B cell (primary cell): Measurements from ENCODE around the gene SLC35B2. TPM values are rescaled to one million over a fixed set of nuclear protein-coding genes. Genes with fewer than 3 reads are reported as not detected.

Experiments
- ATAC-seq: fragments of 200-7000 bp; cut with Tn5 transposase; one replicate; pipeline ENCODE4 v1.10.0; 2021; ENCODE audit warnings: low read depth, mild to moderate bottlenecking, moderate number of reproducible peaks, moderate library complexity
- CTCF ChIA-PET: fragments of 350-600 bp; sonication (Branson Sonifier 250); formaldehyde crosslinking; loops from one replicate; lab custom pipeline; 2021; ENCODE audit warnings: antibody characterized with exemption, inconsistent platforms; lab: Charles Lee
- POLR2A ChIA-PET: fragments of 350-600 bp; sonication (Branson Sonifier 250); formaldehyde crosslinking; loops from one replicate; lab custom pipeline; 2021; ENCODE audit warnings: antibody characterized with exemption; lab: Charles Lee
- DNase-seq: peaks from one replicate; pipeline ENCODE4 v3.0.0; 2013
- H2AFZ ChIP-seq: 2 replicates; pipeline ENCODE4 v1.6.1; 2012; ENCODE audit warnings: mild to moderate bottlenecking, low read depth, low read length; ENCODE audit not compliant: insufficient read depth, poor library complexity, severe bottlenecking
- H3K27ac ChIP-seq, 2 donors: 1 replicate in 1 of 2; 2 replicates in 1 of 2; pipeline ENCODE4 v1.5.1; 2012 to 2013; ENCODE audit warnings: low read length in 2 of 2, mild to moderate bottlenecking in 2 of 2, moderate library complexity in 1 of 2
- H3K27me3 ChIP-seq, 4 experiments: fragments of 200-600 bp in 1 of 4; sonication (generic) in 1 of 4; replicated peaks in 1 of 4; 1 replicate in 2 of 4; 2 replicates in 2 of 4; pipeline versions ENCODE4 v1.6.1 to v1.7.0; 2013 to 2016; ENCODE audit warnings: low read length in 3 of 4, mild to moderate bottlenecking in 2 of 4, mixed read lengths in 1 of 4, moderate library complexity in 1 of 4; ENCODE audit not compliant: insufficient read depth in 4 of 4, control insufficient read depth in 3 of 4; ENCODE audit errors: control extremely low read depth in 1 of 4
- H3K36me3 ChIP-seq, 2 experiments: replicated peaks in 1 of 2; 1 replicate in 1 of 2; 2 replicates in 1 of 2; pipeline versions ENCODE4 v1.6.1 to v1.7.1; 2013; ENCODE audit warnings: low read length in 1 of 2; ENCODE audit not compliant: insufficient read depth in 2 of 2, control insufficient read depth in 1 of 2; ENCODE audit errors: control extremely low read depth in 1 of 2, extremely low read depth in 1 of 2
- H3K4me1 ChIP-seq, 2 donors: fragments of 200-600 bp in 1 of 2; sonication (generic) in 1 of 2; 1 replicate in 1 of 2; 2 replicates in 1 of 2; pipeline versions ENCODE4 v1.5.1 to v1.6.1; 2013 to 2017; ENCODE audit warnings: low read length in 2 of 2; ENCODE audit not compliant: control insufficient read depth in 2 of 2, insufficient read depth in 2 of 2
- H3K4me2 ChIP-seq: replicated peaks from 2 replicates; pipeline ENCODE3; 2012; ENCODE audit warnings: mild to moderate bottlenecking, low read depth, low read length; ENCODE audit not compliant: poor library complexity, severe bottlenecking
- H3K4me3 ChIP-seq, 5 experiments: fragments of 200-600 bp in 1 of 5; sonication (generic) in 1 of 5; 1 replicate in 3 of 5; 2 replicates in 2 of 5; pipeline versions ENCODE4 v1.5.1 to v1.7.0; 2011 to 2016; ENCODE audit warnings: low read length in 4 of 5, mild to moderate bottlenecking in 4 of 5, low read depth in 2 of 5, control low read depth in 1 of 5, moderate library complexity in 1 of 5; ENCODE audit not compliant: insufficient read depth in 1 of 5; ENCODE audit errors: control extremely low read depth in 1 of 5, extremely low read depth in 1 of 5
- H3K79me2 ChIP-seq: fragments of 200-600 bp; sonication (generic); one replicate; pipeline ENCODE4 v1.6.0; 2016; ENCODE audit warnings: low read length; ENCODE audit not compliant: control insufficient read depth, insufficient read depth
- H3K9ac ChIP-seq: fragments of 200-600 bp; sonication (generic); 2 replicates; pipeline ENCODE4 v1.6.1; 2017; ENCODE audit warnings: mild to moderate bottlenecking, low read length, moderate library complexity
- H3K9me3 ChIP-seq, 3 donors: one replicate each; pipeline versions ENCODE4 v1.6.1 to v1.7.1; 2013; ENCODE audit warnings: low read length in 2 of 3; ENCODE audit not compliant: control insufficient read depth in 2 of 3, insufficient read depth in 1 of 3; ENCODE audit errors: control extremely low read depth in 1 of 3
- H4K20me1 ChIP-seq: 2 replicates; pipeline ENCODE4 v1.6.0; 2012; ENCODE audit warnings: mild to moderate bottlenecking, low read length; ENCODE audit not compliant: insufficient read depth, control insufficient read depth, poor library complexity, severe bottlenecking
- H3K27ac Mint-ChIP-seq: one replicate; pipeline ENCODE4 v1.8.0; 2021; ENCODE audit warnings: mixed read lengths
- H3K27me3 Mint-ChIP-seq: one replicate; pipeline ENCODE4 v1.8.0; 2021; ENCODE audit warnings: mixed read lengths
- H3K4me1 Mint-ChIP-seq: one replicate; pipeline ENCODE4 v1.8.0; 2021; ENCODE audit warnings: mixed read lengths
- H3K4me3 Mint-ChIP-seq: one replicate; pipeline ENCODE4 v1.8.0; 2021; ENCODE audit warnings: mixed read lengths
- H3K9me3 Mint-ChIP-seq: one replicate; pipeline ENCODE4 v1.8.0; 2022; ENCODE audit warnings: mixed read lengths; ENCODE audit not compliant: insufficient read depth
- CTCF ChIP-seq: fragments of 200-600 bp; IDR thresholded peaks from one replicate; pipeline ENCODE4 v1.8.0; 2022; ENCODE audit warnings: antibody characterized with exemption, mild to moderate bottlenecking
- EZH2 ChIP-seq: IDR thresholded peaks from 2 replicates; pipeline ENCODE4 v1.6.1; 2012; ENCODE audit warnings: borderline replicate concordance, low read depth, mild to moderate bottlenecking, moderate library complexity, low read length; ENCODE audit not compliant: insufficient read depth, poor library complexity, severe bottlenecking
- WGBS: methylation state at CpG from one replicate; pipeline ENCODE4 v1.1.5; 2013; ENCODE audit warnings: missing lambda C conversion rate; ENCODE audit not compliant: insufficient coverage; 5-methylcytosine and 5-hydroxymethylcytosine counted together
- intact Hi-C: fragments of 100-400 bp; cut with micrococcal nuclease; formaldehyde crosslinking; loops from one replicate; pipeline ENCODE4 v1.10.0; 2022
- polyA plus RNA-seq: library from polyadenylated mRNA; depleted of rRNA; stranded (reverse); fragments of >200 nt; gene quantifications from 2 replicates; pipeline ENCODE4 v1.2.3, GENCODE V29; 2012
- total RNA-seq, 2 donors: library from RNA; stranded (reverse); fragments of 120-200 nt in 1 of 2; gene quantifications; 1 replicate in 1 of 2; 2 replicates in 1 of 2; pipeline versions ENCODE4 v1.2.3 to v1.2.4, GENCODE V29; 2013 to 2022

The SLC35B2 gene
- total and polyA plus RNA-seq, 2 donors (not counting 1 experiment from before 2014, with no cell fraction given) = 30.0 to 35.2 TPM

DNA sequence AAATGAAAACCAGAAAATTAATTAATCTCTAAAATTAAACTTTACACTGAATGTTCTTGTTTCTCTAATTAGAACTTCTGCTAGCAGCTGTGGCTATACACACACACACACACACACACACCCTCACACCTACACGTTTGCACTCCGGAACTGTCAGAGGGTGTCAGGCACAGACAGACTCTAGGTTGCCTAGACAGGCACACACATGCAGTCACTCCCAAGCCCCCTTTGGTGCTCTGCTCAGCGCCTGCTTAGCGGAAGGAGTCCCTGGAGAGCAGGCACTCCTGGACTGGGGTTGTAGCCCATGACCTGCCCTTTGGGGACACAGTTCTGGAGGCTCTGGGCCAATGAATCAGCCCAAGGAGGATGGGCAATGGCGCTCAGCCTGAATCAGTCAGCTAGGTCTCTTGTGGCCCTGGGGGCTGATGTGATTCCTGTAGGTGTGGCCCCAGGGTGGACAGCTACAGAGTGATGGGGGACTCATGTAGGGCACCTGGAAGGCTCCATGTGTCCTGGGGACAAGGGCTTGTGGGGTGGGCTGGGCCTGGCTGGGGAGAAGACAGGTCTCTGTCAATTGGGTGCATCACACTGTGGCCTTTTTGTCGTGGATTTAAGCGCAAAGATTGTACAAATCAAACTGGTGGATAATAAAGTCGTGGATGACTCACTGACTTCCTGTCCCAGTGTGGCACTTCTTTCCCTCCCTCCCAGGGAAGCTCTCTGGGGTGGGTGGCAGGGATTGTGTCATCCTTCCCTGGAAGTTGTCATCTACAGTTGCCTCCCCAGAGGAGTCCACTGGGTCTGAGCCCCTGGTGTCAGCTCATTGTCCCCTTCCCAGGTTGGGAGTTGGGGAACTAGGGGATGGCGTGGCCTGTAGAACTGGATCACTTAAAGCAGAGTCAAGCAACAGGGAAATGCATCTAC is 21.7 kb upstream of the SLC35B2 start:
- no peak overlapping the region for H3K4me3 Mint-ChIP-seq
- H3K27ac Mint-ChIP-seq = no peak overlapping the region
- no peaks in the 10 kb centered on the region for H3K36me3 ChIP-seq
- H3K4me3 ChIP-seq = no peak overlapping the region
- no peaks in the 10 kb centered on the region for H4K20me1 ChIP-seq
- no peak overlapping the region for H3K27ac ChIP-seq
- TF ChIP-seq CTCF (no peak), EZH2 (no peak)
- no peaks in the 10 kb centered on the region for H3K9me3 Mint-ChIP-seq
- ATAC-seq = no peak
- H3K4me1 Mint-ChIP-seq = peaks cover 5% of the 10 kb centered on the region
- CTCF ChIA-PET = interaction anchor here (1.1 kb wide), 1 partner anchor 17 kb away, joined by 3 read pairs; no protein-coding TSS in a partner anchor
- DNase-seq = no peak
- 83% methylated on average over 6 of the region's 9 CpGs for WGBS
- intact Hi-C loops = no loop called here
- peaks cover 60% of the 10 kb centered on the region for H3K27me3 Mint-ChIP-seq
- H3K9ac ChIP-seq = no peak overlapping the region
- H3K4me1 ChIP-seq = peaks cover 5 to 11% of the 10 kb centered on the region in 2 donors
- H3K27me3 ChIP-seq = peaks cover 0 to 48% (median 16%) of the 10 kb centered on the region in 4 experiments
- peaks cover 0 to 10% (median 0%) of the 10 kb centered on the region in 3 donors for H3K9me3 ChIP-seq
- H3K4me2 ChIP-seq = no peak overlapping the region
- H3K79me2 ChIP-seq = no peaks in the 10 kb centered on the region
- POLR2A ChIA-PET = no interaction called here
- no peak overlapping the region for H2AFZ ChIP-seq

- H3K4me1 Mint-ChIP-seq = peaks cover 5% of the 10 kb centered on the region
- no peak overlapping the region for H2AFZ ChIP-seq
- CTCF ChIA-PET = interaction anchor here (0.8 to 1.1 kb wide), 3 partner anchors 10 to 59 kb away, joined by 3 read pairs; no protein-coding TSS in a partner anchor
- H3K79me2 ChIP-seq = no peaks in the 10 kb centered on the region
- H3K4me3 Mint-ChIP-seq = no peak overlapping the region
- POLR2A ChIA-PET = no interaction called here
- 75% methylated on average over 2 of the region's 3 CpGs for WGBS
- no peak overlapping the region for H3K27ac Mint-ChIP-seq
- no peaks in the 10 kb centered on the region for H3K36me3 ChIP-seq
- no peak for DNase-seq
- no peaks in the 10 kb centered on the region for H4K20me1 ChIP-seq
- no peak overlapping the region for H3K9ac ChIP-seq
- intact Hi-C loops = no loop called here
- H3K27me3 ChIP-seq = peaks cover 0 to 54% (median 17%) of the 10 kb centered on the region in 4 experiments
- H3K27ac ChIP-seq = no peak overlapping the region
- H3K4me3 ChIP-seq = no peak overlapping the region
- H3K4me2 ChIP-seq = no peak overlapping the region
- no peak for TF ChIP-seq EZH2
- no peak for TF ChIP-seq CTCF
- H3K4me1 ChIP-seq = peaks cover 5 to 11% of the 10 kb centered on the region in 2 donors
- H3K9me3 Mint-ChIP-seq = no peaks in the 10 kb centered on the region
- no peak for ATAC-seq
- peaks cover 0 to 10% (median 0%) of the 10 kb centered on the region in 3 donors for H3K9me3 ChIP-seq
- H3K27me3 Mint-ChIP-seq = peaks cover 58% of the 10 kb centered on the region
Observed at GRCh38 chr6:44278315-44278714, 21.0 kb upstream of the SLC35B2 start.
